ENCODE data around the gene SMIM32. TPM values are rescaled to one million over a fixed set of nuclear protein-coding genes. Genes with fewer than 3 reads are reported as not detected.
A peak's percentile ranks its signal among the peaks of the same experiment; 100 is the strongest.

The SMIM32 gene
- total RNA-seq, 1 donor from 2014 or later: not detected

GRCh38 chr5:136174021-136174659 lies 18.8 kb downstream of the SMIM32 start:
- H3K4me3 ChIP-seq (ENCODE audit: low read depth, low read length): no peak overlapping the region
- peak; percentile 76 for TF ChIP-seq CTCF (conservative IDR thresholded peaks at IDR 0.05; ENCODE audit: low read depth, low read length)
- DNase-seq (ENCODE audit: low read depth): no peak

- H3K4me3 ChIP-seq (ENCODE audit: low read depth, low read length): no peak overlapping the region
- no peak for TF ChIP-seq CTCF (conservative IDR thresholded peaks at IDR 0.05; ENCODE audit: low read depth, low read length)
- no peak for DNase-seq (ENCODE audit: low read depth)
Measured at GRCh38 chr5:136169218-136169617, 23.7 kb downstream of the SMIM32 start.

GRCh38 chr5:136166909-136167308 lies 26.1 kb downstream of the SMIM32 start:
- no peak for DNase-seq (ENCODE audit: low read depth)
- no peak overlapping the region for H3K4me3 ChIP-seq (ENCODE audit: low read depth, low read length)
- no peak for TF ChIP-seq CTCF (conservative IDR thresholded peaks at IDR 0.05; ENCODE audit: low read depth, low read length)

GRCh38 chr5:136164226-136164625 lies 28.7 kb downstream of the SMIM32 start:
- H3K4me3 ChIP-seq (ENCODE audit: low read depth, low read length): no peak overlapping the region
- DNase-seq (ENCODE audit: low read depth): no peak
- no peak for TF ChIP-seq CTCF (conservative IDR thresholded peaks at IDR 0.05; ENCODE audit: low read depth, low read length)

- peak; percentile 38 for DNase-seq (ENCODE audit: low read depth)
- TF ChIP-seq CTCF (conservative IDR thresholded peaks at IDR 0.05; ENCODE audit: low read depth, low read length): no peak
- no peak overlapping the region for H3K4me3 ChIP-seq (ENCODE audit: low read depth, low read length)
Measured at GRCh38 chr5:136162008-136162407, 31.0 kb downstream of the SMIM32 start.

GRCh38 chr5:136159457-136159856 lies 33.5 kb downstream of the SMIM32 start:
- no peak for DNase-seq (ENCODE audit: low read depth)
- H3K4me3 ChIP-seq (ENCODE audit: low read depth, low read length): no peak overlapping the region
- TF ChIP-seq CTCF (conservative IDR thresholded peaks at IDR 0.05; ENCODE audit: low read depth, low read length): no peak

- DNase-seq (ENCODE audit: low read depth): no peak
- TF ChIP-seq CTCF (conservative IDR thresholded peaks at IDR 0.05; ENCODE audit: low read depth, low read length): no peak
- H3K4me3 ChIP-seq (ENCODE audit: low read depth, low read length): no peak overlapping the region
Measured at GRCh38 chr5:136157514-136157913, 35.4 kb downstream of the SMIM32 start.
